H1 (cell line): ENCODE data around the gene PAIP1. TPM values are rescaled to one million over a fixed set of nuclear protein-coding genes. Genes with fewer than 3 reads are reported as not detected.

Experiments used
- CTCF ChIA-PET: fragments of 300-600 bp; sonication (Branson Sonifier 250); formaldehyde crosslinking; loops from one replicate; lab custom pipeline; 2021; ENCODE audit not compliant: partially characterized antibody; lab: Charles Lee
- POLR2A ChIA-PET: fragments of 300-600 bp; sonication (Branson Sonifier 250); formaldehyde crosslinking; loops from one replicate; lab custom pipeline; 2021; ENCODE audit warnings: inconsistent platforms; ENCODE audit not compliant: partially characterized antibody; lab: Charles Lee
- DNase-seq, 2 experiments: peaks; one replicate each; pipeline versions ENCODE4 v3.0.0 to v3.0.0-alpha.2; 2010 to 2022; ENCODE audit warnings: low spot score in 2 of 2, low read depth in 1 of 2, mixed read lengths in 1 of 2
- FAIRE-seq: peaks from 2 replicates; lab custom pipeline; 2011; peaks lifted over from hg19 to GRCh38; lab: Jason Lieb, UNC
- H2AFZ ChIP-seq: 2 replicates; pipeline ENCODE4 v1.8.1; 2012; ENCODE audit warnings: low read length, inconsistent platforms
- H2AK5ac ChIP-seq: 2 replicates; pipeline ENCODE4 v1.6.1; 2013; ENCODE audit warnings: low read depth, low read length
- H2BK120ac ChIP-seq: replicated peaks from 2 replicates; pipeline ENCODE3; 2013; ENCODE audit warnings: low read depth, low read length, inconsistent platforms
- H2BK12ac ChIP-seq: 2 replicates; pipeline ENCODE4 v1.6.1; 2013; ENCODE audit warnings: low read depth, low read length
- H2BK15ac ChIP-seq: 2 replicates; pipeline ENCODE4 v1.6.1; 2013; ENCODE audit warnings: low read length
- H2BK20ac ChIP-seq: 2 replicates; pipeline ENCODE4 v1.6.1; 2013; ENCODE audit warnings: low read length
- H2BK5ac ChIP-seq: 2 replicates; pipeline ENCODE4 v1.6.1; 2013; ENCODE audit warnings: low read depth, low read length
- H3K14ac ChIP-seq: 2 replicates; pipeline ENCODE4 v1.6.1; 2013; ENCODE audit warnings: inconsistent platforms; ENCODE audit not compliant: insufficient read length
- H3K18ac ChIP-seq: 2 replicates; pipeline ENCODE4 v1.6.1; 2013; ENCODE audit warnings: low read length; ENCODE audit errors: extremely low read depth
- H3K23ac ChIP-seq: 2 replicates; pipeline ENCODE4 v1.6.1; 2013; ENCODE audit warnings: inconsistent platforms; ENCODE audit not compliant: insufficient read length
- H3K23me2 ChIP-seq: 2 replicates; pipeline ENCODE4 v1.6.1; 2013; ENCODE audit warnings: low read depth, low read length
- H3K27ac ChIP-seq: 2 replicates; pipeline ENCODE4 v1.6.1; 2011; ENCODE audit warnings: low read depth, low read length, inconsistent platforms
- H3K27me3 ChIP-seq, 4 experiments: replicated peaks in 1 of 4; 1 replicate in 1 of 4; 2 replicates in 3 of 4; pipeline versions ENCODE4 v1.6.1 to v1.8.1; 2011 to 2013; ENCODE audit warnings: low read length in 3 of 4, mild to moderate bottlenecking in 3 of 4, inconsistent platforms in 2 of 4, mixed read lengths in 2 of 4, moderate library complexity in 1 of 4; ENCODE audit not compliant: control insufficient read depth in 3 of 4, insufficient read depth in 3 of 4; ENCODE audit errors: extremely low read depth in 1 of 4
- H3K36me3 ChIP-seq, 4 experiments: 2 replicates each; pipeline versions ENCODE4 v1.6.1 to v1.8.1; 2011 to 2013; ENCODE audit warnings: mild to moderate bottlenecking in 4 of 4, low read length in 3 of 4, moderate library complexity in 2 of 4, control low read depth in 1 of 4, inconsistent platforms in 1 of 4; ENCODE audit not compliant: insufficient read depth in 4 of 4, control insufficient read depth in 2 of 4
- H3K4ac ChIP-seq: replicated peaks from 2 replicates; pipeline ENCODE3; 2013; ENCODE audit warnings: low read length, low read depth, mixed read lengths, inconsistent platforms; ENCODE audit not compliant: insufficient read length
- H3K4me1 ChIP-seq, 4 experiments: replicated peaks in 1 of 4; 1 replicate in 1 of 4; 2 replicates in 3 of 4; pipeline versions ENCODE4 v1.6.1 to v1.8.1; 2011 to 2013; ENCODE audit warnings: low read length in 3 of 4, inconsistent platforms in 2 of 4, mixed read lengths in 1 of 4; ENCODE audit not compliant: insufficient read depth in 4 of 4, control insufficient read depth in 3 of 4
- H3K4me2 ChIP-seq, 2 experiments: 2 replicates each; pipeline versions ENCODE4 v1.6.1 to v1.8.1; 2011 to 2013; ENCODE audit warnings: low read depth in 2 of 2, low read length in 2 of 2, control low read depth in 1 of 2, inconsistent platforms in 1 of 2, mild to moderate bottlenecking in 1 of 2; ENCODE audit not compliant: insufficient read depth in 1 of 2
- H3K4me3 ChIP-seq, 4 experiments: fragments of 200-600, 300-600 bp in 1 of 4; sonication (generic), shearing (Covaris generic), sonication (Bioruptor Twin) in 1 of 4; 2 replicates each; pipeline versions ENCODE4 v1.5.1 to v1.8.1; 2011 to 2016; ENCODE audit warnings: low read length in 4 of 4, low read depth in 3 of 4, control low read depth in 2 of 4, inconsistent platforms in 2 of 4, mild to moderate bottlenecking in 2 of 4, mixed read lengths in 1 of 4, moderate library complexity in 1 of 4; ENCODE audit not compliant: insufficient read depth in 2 of 4; ENCODE audit errors: extremely low read depth in 1 of 4
- H3K56ac ChIP-seq: replicated peaks from 2 replicates; pipeline ENCODE3; 2013; ENCODE audit warnings: low read depth, mild to moderate bottlenecking, mixed read lengths, low read length, inconsistent platforms; ENCODE audit not compliant: insufficient read length
- H3K79me1 ChIP-seq: 2 replicates; pipeline ENCODE4 v1.6.1; 2013; ENCODE audit warnings: low read depth, low read length, control low read depth
- H3K79me2 ChIP-seq, 2 experiments: 2 replicates each; pipeline versions ENCODE4 v1.6.1 to v1.8.1; 2012 to 2013; ENCODE audit warnings: low read length in 2 of 2, mild to moderate bottlenecking in 2 of 2, inconsistent platforms in 1 of 2; ENCODE audit not compliant: insufficient read depth in 2 of 2, control insufficient read depth in 1 of 2
- H3K9ac ChIP-seq, 4 experiments: replicated peaks in 1 of 4; 1 replicate in 1 of 4; 2 replicates in 3 of 4; pipeline versions ENCODE4 v1.6.1 to v1.8.1; 2011 to 2013; ENCODE audit warnings: low read depth in 3 of 4, low read length in 3 of 4, control low read depth in 2 of 4, mild to moderate bottlenecking in 2 of 4, moderate library complexity in 2 of 4, inconsistent platforms in 1 of 4; ENCODE audit errors: extremely low read depth in 1 of 4
- H3K9me3 ChIP-seq, 2 experiments: 2 replicates each; pipeline versions ENCODE4 v1.6.1 to v1.8.1; 2012 to 2013; ENCODE audit warnings: mild to moderate bottlenecking in 2 of 2, moderate library complexity in 2 of 2, control low read depth in 1 of 2, inconsistent platforms in 1 of 2, low read depth in 1 of 2, low read length in 1 of 2, mixed read lengths in 1 of 2; ENCODE audit not compliant: insufficient read depth in 2 of 2
- H4K20me1 ChIP-seq, 2 experiments: replicated peaks in 1 of 2; 2 replicates each; pipeline versions ENCODE3 to v1.8.1; 2011 to 2013; ENCODE audit warnings: inconsistent platforms in 2 of 2, low read length in 2 of 2, mild to moderate bottlenecking in 1 of 2; ENCODE audit not compliant: insufficient read depth in 2 of 2, control insufficient read depth in 1 of 2
- H4K5ac ChIP-seq: 2 replicates; pipeline ENCODE4 v1.6.1; 2013; ENCODE audit warnings: low read length, low read depth, mixed read lengths, inconsistent platforms; ENCODE audit not compliant: insufficient read length
- H4K8ac ChIP-seq: 2 replicates; pipeline ENCODE4 v1.8.0; 2013; ENCODE audit warnings: mild to moderate bottlenecking, moderate library complexity, low read length, inconsistent platforms; ENCODE audit not compliant: insufficient read depth; ENCODE audit errors: extremely low read depth
- H4K91ac ChIP-seq: replicated peaks from 2 replicates; pipeline ENCODE3; 2013; ENCODE audit warnings: low read length, mixed read lengths, inconsistent platforms; ENCODE audit not compliant: insufficient read length
- EP300 ChIP-seq, 2 experiments: IDR thresholded peaks; 1 replicate in 1 of 2; 2 replicates in 1 of 2; pipeline ENCODE4 v1.6.1; 2011 to 2012; ENCODE audit warnings: low read depth in 2 of 2, low read length in 2 of 2, mild to moderate bottlenecking in 2 of 2, borderline replicate concordance in 1 of 2, inconsistent platforms in 1 of 2, moderate library complexity in 1 of 2
- KDM1A ChIP-seq: fragments of 200-600, 300-600 bp; sonication (generic); IDR thresholded peaks from 2 replicates; pipeline ENCODE4 v1.7.1; 2016; ENCODE audit warnings: mild to moderate bottlenecking, low read length, borderline replicate concordance
- SP1 ChIP-seq: IDR thresholded peaks from 2 replicates; pipeline ENCODE4 v1.6.1; 2011; ENCODE audit warnings: low read depth, low read length
- SP4 ChIP-seq: IDR thresholded peaks from 2 replicates; pipeline ENCODE4 v1.6.1; 2012; ENCODE audit warnings: low read length, inconsistent platforms
- SUZ12 ChIP-seq: fragments of 200-600 bp; sonication (generic); IDR thresholded peaks from 2 replicates; pipeline ENCODE4 v1.6.1; 2012; ENCODE audit warnings: mild to moderate bottlenecking, inconsistent platforms, low read length, moderate library complexity, mixed read lengths
- WGBS, 2 experiments: shearing (Covaris generic) in 1 of 2; methylation state at CpG; one replicate each; pipeline versions ENCODE4 v1.1.6 to v1.1.7; 2013 to 2015; ENCODE audit warnings: low lambda C conversion rate in 2 of 2, mixed read lengths in 2 of 2, inconsistent platforms in 1 of 2, low coverage in 1 of 2, missing lambda C conversion rate in 1 of 2; ENCODE audit not compliant: insufficient replicate concordance in 2 of 2, insufficient coverage in 1 of 2, insufficient read length in 1 of 2; ENCODE audit errors: extremely low coverage in 1 of 2, missing lambda C conversion rate in 1 of 2; 5-methylcytosine and 5-hydroxymethylcytosine counted together
- polyA plus RNA-seq, 7 experiments: library from polyadenylated mRNA; depleted of rRNA in 3 of 7; stranded (reverse) in 5 of 7; unstranded in 2 of 7; fragments of >200 nt in 5 of 7; fragments of 200-250 nt in 2 of 7; gene quantifications; 1 replicate in 5 of 7; 2 replicates in 1 of 7; 4 replicates in 1 of 7; pipeline versions ENCODE4 v1.2.1 to v1.2.3, GENCODE V29; 2011 to 2013; ENCODE audit warnings: missing spikeins in 2 of 7, mixed read lengths in 2 of 7
- total RNA-seq: library from RNA; stranded (reverse); fragmentation: NEBNext Ultra II Directional; extraction: Animal tissue kit (Norgen Biotek cat#: 25700); gene quantifications from 2 replicates; pipeline ENCODE4 v1.2.1, GENCODE V29; 2021
- TF ChIP-seq, protein P1 (sequence below): IDR thresholded peaks from 2 replicates; pipeline ENCODE4 v1.6.1; 2012; ENCODE audit warnings: low read length, inconsistent platforms

The PAIP1 gene
- total and polyA plus RNA-seq, 2 of the 8 experiments (the other 6 are each of a cell fraction or from before 2014, with no cell fraction given) = 62.9 to 89.5 TPM

DNA sequence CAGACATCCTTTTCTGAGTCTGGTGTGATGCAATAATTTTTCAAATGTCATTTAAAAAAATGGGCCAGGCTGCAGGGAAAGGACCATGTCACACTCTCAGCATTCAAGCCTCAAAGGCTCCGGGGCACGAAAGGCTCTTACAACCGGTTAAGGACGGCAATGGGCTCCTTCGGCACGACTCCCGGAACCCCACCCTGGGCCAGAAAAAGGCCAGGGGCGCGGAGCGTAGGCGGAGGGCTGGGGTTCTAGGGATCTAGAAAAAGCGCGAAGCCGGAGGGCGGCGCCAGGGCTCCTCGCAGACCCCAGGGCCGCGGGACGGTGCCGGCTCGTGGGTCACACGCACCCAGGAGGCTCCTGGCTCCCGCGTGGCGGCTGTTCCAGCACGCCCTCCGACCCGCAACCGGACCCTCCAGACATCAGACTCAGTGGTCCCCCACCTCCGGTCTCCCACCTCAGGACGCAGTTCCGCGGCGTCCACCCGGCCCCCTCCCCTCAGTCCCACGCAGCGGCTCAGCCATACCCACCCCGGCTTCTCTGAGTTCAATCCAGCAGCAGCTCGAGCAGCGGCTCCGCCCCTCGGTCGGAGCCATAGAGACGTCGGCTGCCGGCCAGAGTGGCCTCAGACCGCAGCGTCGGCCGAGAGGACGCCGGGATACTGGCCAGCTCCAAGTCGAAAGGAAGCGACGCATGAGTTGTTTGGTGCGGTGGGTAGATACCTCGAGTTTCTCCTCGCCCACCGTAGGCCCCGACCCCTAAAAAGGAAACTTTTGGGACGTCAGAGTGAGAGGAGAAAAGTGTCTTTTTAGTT lies 73.4 kb downstream of the PAIP1 start, which contains the start of gene TMEM267:
Gene TMEM267 (minus strand): TSS at position 568 of the 808 bp plus-strand sequence. CDS start 29,896 bp downstream, outside the sequence.
- Histone ChIP-seq H2BK15ac (no peak within 1 kb of the TSS), H3K4me2 (peak within 1 kb of the TSS; percentile 28 to 84), H3K14ac (no peak within 1 kb of the TSS), H3K23ac (no peak within 1 kb of the TSS), H3K56ac (peak within 1 kb of the TSS; percentile 94), H3K9me3 (no peaks in the 10 kb centered on the region), H3K4me1 (no peaks in the 10 kb centered on the region; a peak in 2 of 7 replicates), H3K27ac (peak within 1 kb of the TSS; percentile 92), H3K27me3 (no peaks in the 10 kb centered on the region), H3K9ac (peak within 1 kb of the TSS; percentile 81 to 92 (median 86)), H4K5ac (peak within 1 kb of the TSS; percentile 91), H3K4me3 (peak within 1 kb of the TSS; percentile 68 to 91 (median 89)), H3K79me2 (peaks cover 0 to 9% of the 10 kb centered on the region in 2 experiments; a peak in 2 of 4 replicates), H2AFZ (peak within 1 kb of the TSS; percentile 82), H3K23me2 (no peaks in the 10 kb centered on the region; the same call in 1 of the 2 replicates), H2BK5ac (peak within 1 kb of the TSS; percentile 90), H2BK12ac (no peak within 1 kb of the TSS), H2BK20ac (no peak within 1 kb of the TSS), H4K8ac (peak within 1 kb of the TSS; percentile 96), H3K18ac (peak within 1 kb of the TSS; percentile 80), H2BK120ac (peak within 1 kb of the TSS; percentile 43), H2AK5ac (no peak within 1 kb of the TSS), H3K36me3 (peaks cover 0 to 4% (median 0%) of the 10 kb centered on the region in 4 experiments; a peak in 1 of 8 replicates), H3K4ac (peak within 1 kb of the TSS; percentile 91), H4K91ac (peak within 1 kb of the TSS; percentile 97), H4K20me1 (no peaks in the 10 kb centered on the region), H3K79me1 (no peaks in the 10 kb centered on the region)
- FAIRE-seq (no peak), DNase-seq (peak; percentile 67 to 88)
- 0% methylated on average over 57 of the region's 62 CpGs; no CpG with 5 or more reads in 1 of the 2 experiments for WGBS, 2 experiments
- POLR2A ChIA-PET = interaction anchor here (0.5 to 2.4 kb wide), 30 partner anchors 8 to 417 kb away, joined by 3 to 23 read pairs (median 4); partner anchors contain the start of genes C5orf34, HMGCS1, NNT and ZNF131
- CTCF ChIA-PET = interaction anchor here (0.7 to 3.6 kb wide), 29 partner anchors 9 to 1244 kb away, joined by 3 to 32 read pairs (median 4); partner anchors contain the start of genes CCL28, HMGCS1 and NIM1K
- TF ChIP-seq SP4 (no peak), SP1 (0 out of 2 replicates have a peak, but pooled peaks have one; percentile 4), KDM1A (peak; percentile 35; the same call in 1 of the 2 replicates), EP300 (IDR thresholded peaks at IDR 0.05; ENCODE audit: borderline replicate concordance in 1 of 2, low read depth in 2 of 2, low read length in 2 of 2) (0 out of 3 replicates have a peak, but pooled peaks of 1 of the 2 experiments have one; percentile 19), SUZ12 (no peak)
- TF ChIP-seq, protein P1, sequence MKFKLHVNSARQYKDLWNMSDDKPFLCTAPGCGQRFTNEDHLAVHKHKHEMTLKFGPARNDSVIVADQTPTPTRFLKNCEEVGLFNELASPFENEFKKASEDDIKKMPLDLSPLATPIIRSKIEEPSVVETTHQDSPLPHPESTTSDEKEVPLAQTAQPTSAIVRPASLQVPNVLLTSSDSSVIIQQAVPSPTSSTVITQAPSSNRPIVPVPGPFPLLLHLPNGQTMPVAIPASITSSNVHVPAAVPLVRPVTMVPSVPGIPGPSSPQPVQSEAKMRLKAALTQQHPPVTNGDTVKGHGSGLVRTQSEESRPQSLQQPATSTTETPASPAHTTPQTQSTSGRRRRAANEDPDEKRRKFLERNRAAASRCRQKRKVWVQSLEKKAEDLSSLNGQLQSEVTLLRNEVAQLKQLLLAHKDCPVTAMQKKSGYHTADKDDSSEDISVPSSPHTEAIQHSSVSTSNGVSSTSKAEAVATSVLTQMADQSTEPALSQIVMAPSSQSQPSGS = no peak
